Measurements from ENCODE around the gene SGCG. TPM values are rescaled to one million over a fixed set of nuclear protein-coding genes. Genes with fewer than 3 reads are reported as not detected.

The SGCG gene
- total and polyA plus RNA-seq, 2 of the 4 experiments (the other 2 are of a cell fraction) = under 0.01 TPM; not detected in 1

- no peaks in the 10 kb centered on the region for H4K20me1 ChIP-seq (ENCODE audit: insufficient read depth, low read length)
- TF ChIP-seq RFX5 (IDR thresholded peaks at IDR 0.05; ENCODE audit: low read depth, low read length) (no peak), BHLHE40 (IDR thresholded peaks at IDR 0.05; ENCODE audit: low read depth, low read length) (no peak), CEBPB (IDR thresholded peaks at IDR 0.05; ENCODE audit: low read depth, low read length) (no peak), ELK1 (IDR thresholded peaks at IDR 0.05; ENCODE audit: borderline replicate concordance, low read depth, low read length) (no peak), CHD1 (IDR thresholded peaks at IDR 0.05; ENCODE audit: low read depth, low read length) (no peak), CTCF (conservative IDR thresholded peaks at IDR 0.05; ENCODE audit: low read depth, low read length) (no peak), USF2 (IDR thresholded peaks at IDR 0.05; ENCODE audit: low read depth, low read length) (no peak), FOS (IDR thresholded peaks at IDR 0.05; ENCODE audit: low read depth, low read length) (no peak), SMC3 (IDR thresholded peaks at IDR 0.05; ENCODE audit: low read depth, low read length) (no peak), POLR2A (IDR thresholded peaks at IDR 0.05; ENCODE audit: low read depth, low read length) (no peak), RAD21 (IDR thresholded peaks at IDR 0.05; ENCODE audit: low read length) (no peak), MXI1 (IDR thresholded peaks at IDR 0.05; ENCODE audit: borderline replicate concordance, low read depth, low read length) (no peak)
- CTCF ChIA-PET = no interaction called here
- H4K91ac ChIP-seq (ENCODE audit: insufficient read depth, low read depth, low read length) = no peak overlapping the region
- no peak overlapping the region for H3K14ac ChIP-seq (replicated peaks; ENCODE audit: low read depth, low read length)
- intact Hi-C loops (cut with micrococcal nuclease) = no loop called here
- no peak overlapping the region for H3K4ac ChIP-seq (ENCODE audit: low read depth, low read length)
- H4K8ac ChIP-seq (ENCODE audit: low read depth in 2 of 2, low read length in 2 of 2) = no peak overlapping the region
- H2BK15ac ChIP-seq (ENCODE audit: low read depth, low read length) = no peak overlapping the region
- H3K18ac ChIP-seq (ENCODE audit: low read depth, low read length) = no peak overlapping the region
- DNase-seq = no peak
- no peak overlapping the region for H2AK9ac ChIP-seq (replicated peaks; ENCODE audit: low read depth, low read length, poor library complexity)
- H4K5ac ChIP-seq (ENCODE audit: low read depth, low read length) = no peak overlapping the region
- H3K79me1 ChIP-seq (ENCODE audit: low read depth in 1 of 2, low read length in 2 of 2) = no peaks in the 10 kb centered on the region
- in situ Hi-C loops (cut with MboI; ENCODE audit: low sequenced_read_pairs) = no loop called here
- H2BK5ac ChIP-seq (ENCODE audit: low read depth, low read length, poor library complexity, severe bottlenecking) = no peak overlapping the region
- no peaks in the 10 kb centered on the region for H3K9me3 ChIP-seq (ENCODE audit: control insufficient read depth, insufficient read depth, low read length)
- H3K23ac ChIP-seq (ENCODE audit: low read depth, low read length) = no peak overlapping the region
- no peak overlapping the region for H3K56ac ChIP-seq (ENCODE audit: extremely low read depth, insufficient read depth, low read length)
- whole genome bisulfite sequencing, 2 experiments (ENCODE audit: extremely low coverage in 2 of 2, insufficient read length in 1 of 2) = 63 to 100% methylated on average over 1 to 2 of the region's 2 CpGs
- H3K4me1 ChIP-seq (ENCODE audit: control insufficient read depth, insufficient read depth, low read length) = peaks cover 4% of the 10 kb centered on the region; the same call in 1 of the 2 replicates
- H2BK20ac ChIP-seq (ENCODE audit: low read depth, low read length) = no peak overlapping the region
- ATAC-seq (ENCODE audit: low read depth) = no peak
- H3K9me1 ChIP-seq (ENCODE audit: insufficient read depth, low read length) = no peaks in the 10 kb centered on the region
- dilution Hi-C loops (cut with HindIII; ENCODE audit: low sequenced_read_pairs, unreplicated experiment) = no loop called here
- H3K4me3 ChIP-seq (ENCODE audit: insufficient read depth, low read depth, low read length) = no peak overlapping the region
- H3K36me3 ChIP-seq (ENCODE audit: control insufficient read depth, insufficient read depth, low read length) = no peaks in the 10 kb centered on the region
- no peaks in the 10 kb centered on the region for H3K27me3 ChIP-seq (ENCODE audit: control insufficient read depth, insufficient read depth, low read length)
- H2AK5ac ChIP-seq (ENCODE audit: low read depth, low read length) = no peak overlapping the region
- no peak overlapping the region for H2AFZ ChIP-seq (replicated peaks; ENCODE audit: low read length, poor library complexity)
- H3K27ac ChIP-seq (ENCODE audit: insufficient read depth, low read length) = no peak overlapping the region
- POLR2A ChIA-PET (ENCODE audit: unreplicated experiment) = no interaction called here
- no peak overlapping the region for H3K9ac ChIP-seq (ENCODE audit: low read depth, low read length)
- H2BK120ac ChIP-seq (ENCODE audit: low read depth, low read length) = no peak overlapping the region
- no peak overlapping the region for H3K4me2 ChIP-seq (ENCODE audit: low read depth, low read length)
- no TSS peak for BruUV-seq (replicated peaks)
Measured at GRCh38 chr13:23144431-23144830, 36.3 kb upstream of the SGCG start.
